Endothelial cell (in vitro differentiated cells): Measurements from ENCODE around the gene CTBP2. TPM values are rescaled to one million over a fixed set of nuclear protein-coding genes. Genes with fewer than 3 reads are reported as not detected.

ENCODE experiments used
- DNase-seq: peaks from one replicate; pipeline ENCODE4 v3.0.0; 2021; ENCODE audit warnings: low spot score
- H3K27ac Mint-ChIP-seq: one replicate; pipeline ENCODE4 v1.8.0; 2021; ENCODE audit warnings: mixed read lengths, inconsistent platforms; ENCODE audit not compliant: unreplicated experiment
- H3K27me3 Mint-ChIP-seq: one replicate; pipeline ENCODE4 v1.8.0; 2021; ENCODE audit warnings: mild to moderate bottlenecking, moderate library complexity, mixed read lengths, inconsistent platforms; ENCODE audit not compliant: unreplicated experiment
- H3K36me3 Mint-ChIP-seq: one replicate; pipeline ENCODE4 v1.8.0; 2021; ENCODE audit warnings: mild to moderate bottlenecking, low read depth, mixed read lengths, inconsistent platforms; ENCODE audit not compliant: unreplicated experiment
- H3K4me1 Mint-ChIP-seq: one replicate; pipeline ENCODE4 v1.8.0; 2021; ENCODE audit warnings: mild to moderate bottlenecking, mixed read lengths, inconsistent platforms; ENCODE audit not compliant: unreplicated experiment
- H3K4me3 Mint-ChIP-seq: one replicate; pipeline ENCODE4 v1.8.0; 2021; ENCODE audit warnings: mild to moderate bottlenecking, mixed read lengths, inconsistent platforms; ENCODE audit not compliant: unreplicated experiment
- H3K9me3 Mint-ChIP-seq: one replicate; pipeline ENCODE4 v1.8.0; 2021; ENCODE audit warnings: mixed read lengths, inconsistent platforms; ENCODE audit not compliant: unreplicated experiment
- CTCF ChIP-seq: fragments of 200-600 bp; sonication (generic); IDR thresholded peaks from one replicate; pipeline ENCODE4 v1.5.0; 2021; ENCODE audit warnings: antibody characterized with exemption; ENCODE audit not compliant: unreplicated experiment
- total RNA-seq: library from RNA; stranded (reverse); fragmentation: NEBNext Ultra II Directional; extraction: Animal tissue kit (Norgen Biotek cat#: 25700); gene quantifications from one replicate; pipeline ENCODE4 v1.2.1, GENCODE V29; 2021; ENCODE audit not compliant: unreplicated experiment

CTBP2 gene
- total RNA-seq, 1 donor from 2014 or later, result 145 TPM

GRCh38 chr10:125124115-125124487 is 36.3 kb downstream of the CTBP2 start:
- no peak overlapping the region for H3K4me3 Mint-ChIP-seq
- H3K4me1 Mint-ChIP-seq, result peaks cover 67% of the 10 kb centered on the region

GRCh38 chr10:125123476-125124114 is 36.8 kb downstream of the CTBP2 start:
- H3K4me1 Mint-ChIP-seq, result peaks cover 64% of the 10 kb centered on the region
- DNase-seq, result no peak
- peaks cover 29% of the 10 kb centered on the region for H3K36me3 Mint-ChIP-seq
- no peak overlapping the region for H3K27ac Mint-ChIP-seq
- TF ChIP-seq CTCF, result no peak
- no peak overlapping the region for H3K4me3 Mint-ChIP-seq
- no peaks in the 10 kb centered on the region for H3K27me3 Mint-ChIP-seq
- no peaks in the 10 kb centered on the region for H3K9me3 Mint-ChIP-seq

More at GRCh38 chr10:125124115-125124487, 36.3 kb downstream of the CTBP2 start:
- no peaks in the 10 kb centered on the region for H3K9me3 Mint-ChIP-seq
- peaks cover 33% of the 10 kb centered on the region for H3K36me3 Mint-ChIP-seq
- H3K27me3 Mint-ChIP-seq, result no peaks in the 10 kb centered on the region
- H3K27ac Mint-ChIP-seq, result no peak overlapping the region
- DNase-seq, result no peak
- TF ChIP-seq CTCF, result no peak

GRCh38 chr10:125122566-125122965 is 37.8 kb downstream of the CTBP2 start:
- DNase-seq, result no peak
- TF ChIP-seq CTCF, result no peak
- Mint-ChIP-seq H3K27ac (no peak overlapping the region), H3K4me1 (peaks cover 57% of the 10 kb centered on the region), H3K9me3 (no peaks in the 10 kb centered on the region), H3K36me3 (peaks cover 25% of the 10 kb centered on the region), H3K27me3 (no peaks in the 10 kb centered on the region), H3K4me3 (no peak overlapping the region)

DNA sequence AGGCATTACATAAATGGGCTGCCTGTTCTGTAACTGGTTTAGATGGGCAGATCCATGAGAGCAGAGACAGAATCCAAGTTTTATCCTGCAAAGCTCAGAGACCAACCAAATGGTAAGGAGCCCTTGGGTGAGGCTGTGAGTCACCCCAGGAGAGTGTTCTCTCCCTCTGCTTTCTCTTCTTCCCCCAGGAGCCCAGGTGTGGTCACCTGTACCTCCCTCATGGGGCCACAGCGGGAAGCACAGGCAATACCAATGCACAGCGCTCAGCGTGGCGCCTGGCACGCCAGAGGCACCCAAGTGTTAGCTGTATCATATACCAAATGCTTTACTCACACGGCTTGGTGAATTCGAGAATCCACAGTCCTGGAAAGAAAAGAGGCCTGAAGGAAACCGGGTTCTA is 39.4 kb downstream of the CTBP2 start:
- Mint-ChIP-seq H3K9me3 (no peaks in the 10 kb centered on the region), H3K36me3 (peaks cover 14% of the 10 kb centered on the region), H3K27me3 (no peaks in the 10 kb centered on the region), H3K4me1 (peaks cover 52% of the 10 kb centered on the region), H3K27ac (no peak overlapping the region), H3K4me3 (no peak overlapping the region)
- no peak for TF ChIP-seq CTCF
- no peak for DNase-seq

- no peak for DNase-seq
- Mint-ChIP-seq H3K36me3 (peaks cover 20% of the 10 kb centered on the region), H3K9me3 (no peaks in the 10 kb centered on the region), H3K27ac (peak overlapping the region; percentile 37), H3K27me3 (no peaks in the 10 kb centered on the region), H3K4me1 (peaks cover 55% of the 10 kb centered on the region), H3K4me3 (peak overlapping the region; percentile 34)
- TF ChIP-seq CTCF, result no peak
Observed at GRCh38 chr10:125120053-125120710, 40.2 kb downstream of the CTBP2 start.
